Liver (tissue), 9 donors: ENCODE data around the gene KIAA1614. TPM values are rescaled to one million over a fixed set of nuclear protein-coding genes. Genes with fewer than 3 reads are reported as not detected.

ENCODE experiments used
- DNase-seq: peaks from one replicate; pipeline ENCODE4 v3.0.0-alpha.2; 2017; ENCODE audit warnings: low spot score
- H3K27ac ChIP-seq, 2 donors: one replicate each; pipeline ENCODE4 v1.7.0; 2013; ENCODE audit warnings: inconsistent platforms in 2 of 2, low read length in 2 of 2, control low read depth in 1 of 2, low read depth in 1 of 2, mild to moderate bottlenecking in 1 of 2
- H3K27me3 ChIP-seq, 4 donors: one replicate each; pipeline versions ENCODE4 v1.6.1 to v1.7.0; 2013; ENCODE audit warnings: low read length in 3 of 4, inconsistent platforms in 1 of 4, mild to moderate bottlenecking in 1 of 4, moderate library complexity in 1 of 4; ENCODE audit not compliant: control insufficient read depth in 4 of 4, insufficient read depth in 4 of 4
- H3K36me3 ChIP-seq, 4 donors: one replicate each; pipeline versions ENCODE4 v1.6.1 to v1.7.0; 2013; ENCODE audit warnings: low read length in 3 of 4, mild to moderate bottlenecking in 3 of 4, low read depth in 1 of 4, moderate library complexity in 1 of 4; ENCODE audit not compliant: control insufficient read depth in 4 of 4, insufficient read depth in 3 of 4
- H3K4me1 ChIP-seq, 4 donors: one replicate each; pipeline versions ENCODE4 v1.6.1 to v1.7.0; 2013; ENCODE audit warnings: low read length in 3 of 4, mild to moderate bottlenecking in 3 of 4, moderate library complexity in 1 of 4; ENCODE audit not compliant: control insufficient read depth in 4 of 4, insufficient read depth in 4 of 4
- H3K4me3 ChIP-seq, 3 donors: one replicate each; pipeline versions ENCODE4 v1.6.1 to v1.7.0; 2013; ENCODE audit warnings: low read length in 3 of 3, control low read depth in 1 of 3, low read depth in 1 of 3, mild to moderate bottlenecking in 1 of 3
- H3K9ac ChIP-seq, 2 donors: one replicate each; pipeline ENCODE4 v1.7.0; 2013; ENCODE audit warnings: low read length in 2 of 2, mild to moderate bottlenecking in 2 of 2, moderate library complexity in 2 of 2, control low read depth in 1 of 2, low read depth in 1 of 2
- H3K9me3 ChIP-seq, 4 donors: one replicate each; pipeline versions ENCODE4 v1.6.1 to v1.7.0; 2013; ENCODE audit warnings: low read length in 3 of 4; ENCODE audit not compliant: control insufficient read depth in 4 of 4
- EGR1 ChIP-seq, 2 donors: IDR thresholded peaks; 2 replicates each; pipeline ENCODE4 v1.6.1; 2016 to 2018; ENCODE audit warnings: antibody characterized with exemption in 2 of 2, low read depth in 2 of 2
- FOXA1 ChIP-seq: IDR thresholded peaks from 2 replicates; pipeline ENCODE4 v1.6.1; 2016; ENCODE audit warnings: antibody characterized with exemption
- FOXA2 ChIP-seq: IDR thresholded peaks from 2 replicates; pipeline ENCODE4 v1.6.1; 2016; ENCODE audit warnings: antibody characterized with exemption
- GABPA ChIP-seq, 2 donors: IDR thresholded peaks in 1 of 2; conservative IDR thresholded peaks in 1 of 2; 2 replicates each; pipeline ENCODE4 v1.6.1; 2016; ENCODE audit warnings: antibody characterized with exemption in 2 of 2, mild to moderate bottlenecking in 1 of 2, moderate library complexity in 1 of 2
- HNF4A ChIP-seq, 2 donors: conservative IDR thresholded peaks; 2 replicates each; pipeline ENCODE4 v1.6.1; 2016; ENCODE audit warnings: antibody characterized with exemption in 2 of 2, mild to moderate bottlenecking in 2 of 2
- HNF4G ChIP-seq: IDR thresholded peaks from 2 replicates; pipeline ENCODE4 v1.6.1; 2016; ENCODE audit warnings: antibody characterized with exemption
- JUND ChIP-seq, 2 donors: IDR thresholded peaks; 2 replicates each; pipeline ENCODE4 v1.6.1; 2016; ENCODE audit warnings: antibody characterized with exemption in 2 of 2
- MAX ChIP-seq: IDR thresholded peaks from 2 replicates; pipeline ENCODE4 v1.6.1; 2016; ENCODE audit warnings: antibody characterized with exemption
- NR2F2 ChIP-seq: IDR thresholded peaks from 2 replicates; pipeline ENCODE4 v1.6.1; 2016; ENCODE audit warnings: antibody characterized with exemption
- RAD21 ChIP-seq, 2 donors: IDR thresholded peaks; 2 replicates each; pipeline ENCODE4 v1.6.1; 2016; ENCODE audit warnings: antibody characterized with exemption in 2 of 2, mild to moderate bottlenecking in 2 of 2
- RXRA ChIP-seq, 2 donors: IDR thresholded peaks; 2 replicates each; pipeline ENCODE4 v1.6.1; 2017 to 2018; ENCODE audit warnings: antibody characterized with exemption in 2 of 2, mild to moderate bottlenecking in 1 of 2
- SP1 ChIP-seq: IDR thresholded peaks from 2 replicates; pipeline ENCODE4 v1.6.1; 2018; ENCODE audit warnings: antibody characterized with exemption, mild to moderate bottlenecking
- TAF1 ChIP-seq: conservative IDR thresholded peaks from 2 replicates; pipeline ENCODE4 v1.6.1; 2016; ENCODE audit warnings: antibody characterized with exemption, mild to moderate bottlenecking
- YY1 ChIP-seq: IDR thresholded peaks from 2 replicates; pipeline ENCODE4 v1.6.1; 2016; ENCODE audit warnings: antibody characterized with exemption, mild to moderate bottlenecking
- WGBS: extraction: QIAGEN DNeasy Blood & Tissue Kit; methylation state at CpG from one replicate; pipeline ENCODE4 v1.1.7; 2013; 5-methylcytosine and 5-hydroxymethylcytosine counted together
- polyA plus RNA-seq, 2 donors: library from polyadenylated mRNA; stranded (reverse) in 1 of 2; unstranded in 1 of 2; fragments of 200-250 nt in 1 of 2; fragments of >200 nt in 1 of 2; fragmentation: Nextera tagmentation in 1 of 2; extraction: Ambion mirVana in 1 of 2; gene quantifications; one replicate each; pipeline versions ENCODE4 v1.2.1 to v1.2.3, GENCODE V29; 2013 to 2015
- total RNA-seq, 2 donors: library from RNA; depleted of rRNA; stranded (reverse); fragments of >200 nt; gene quantifications; one replicate each; pipeline ENCODE4 v1.2.3, GENCODE V29; 2014
- TF ChIP-seq, protein P1 (sequence below): fragments of 150-350 bp; IDR thresholded peaks from 2 replicates; pipeline ENCODE4 v1.5.1; 2017; ENCODE audit warnings: improper control_type of control experiment, low read depth, low read length; ENCODE audit not compliant: missing input control
- TF ChIP-seq, protein P2 (sequence below): IDR thresholded peaks from 2 replicates; pipeline ENCODE4 v1.6.1; 2016; ENCODE audit warnings: antibody characterized with exemption
- TF ChIP-seq, protein P3 (sequence below): IDR thresholded peaks from 2 replicates; pipeline ENCODE4 v1.6.1; 2016; ENCODE audit warnings: antibody characterized with exemption
- donor health status: healthy.
- donor health status: healthy.
- donor health status: healthy.
- donor health status: healthy.
- donor health status: healthy.

The KIAA1614 gene
- total and polyA plus RNA-seq, 4 donors = 0.21 to 1.1 (median 0.40) TPM

- Histone ChIP-seq H3K9ac (no peak overlapping the region), H3K36me3 (no peaks in the 10 kb centered on the region), H3K4me1 (peaks cover 3 to 14% (median 9%) of the 10 kb centered on the region in 4 donors), H3K4me3 (no peak overlapping the region), H3K9me3 (no peaks in the 10 kb centered on the region), H3K27me3 (peaks cover 0 to 2% (median 0%) of the 10 kb centered on the region in 4 donors), H3K27ac (no peak overlapping the region)
- TF ChIP-seq FOXA2 = no peak
- TF ChIP-seq GABPA (IDR thresholded peaks at IDR 0.05 in 1 of 2, conservative IDR thresholded peaks at IDR 0.05 in 1 of 2) = no peak
- TF ChIP-seq, protein P1, sequence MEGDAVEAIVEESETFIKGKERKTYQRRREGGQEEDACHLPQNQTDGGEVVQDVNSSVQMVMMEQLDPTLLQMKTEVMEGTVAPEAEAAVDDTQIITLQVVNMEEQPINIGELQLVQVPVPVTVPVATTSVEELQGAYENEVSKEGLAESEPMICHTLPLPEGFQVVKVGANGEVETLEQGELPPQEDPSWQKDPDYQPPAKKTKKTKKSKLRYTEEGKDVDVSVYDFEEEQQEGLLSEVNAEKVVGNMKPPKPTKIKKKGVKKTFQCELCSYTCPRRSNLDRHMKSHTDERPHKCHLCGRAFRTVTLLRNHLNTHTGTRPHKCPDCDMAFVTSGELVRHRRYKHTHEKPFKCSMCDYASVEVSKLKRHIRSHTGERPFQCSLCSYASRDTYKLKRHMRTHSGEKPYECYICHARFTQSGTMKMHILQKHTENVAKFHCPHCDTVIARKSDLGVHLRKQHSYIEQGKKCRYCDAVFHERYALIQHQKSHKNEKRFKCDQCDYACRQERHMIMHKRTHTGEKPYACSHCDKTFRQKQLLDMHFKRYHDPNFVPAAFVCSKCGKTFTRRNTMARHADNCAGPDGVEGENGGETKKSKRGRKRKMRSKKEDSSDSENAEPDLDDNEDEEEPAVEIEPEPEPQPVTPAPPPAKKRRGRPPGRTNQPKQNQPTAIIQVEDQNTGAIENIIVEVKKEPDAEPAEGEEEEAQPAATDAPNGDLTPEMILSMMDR = no peak
- TF ChIP-seq MAX = no peak
- TF ChIP-seq HNF4A (conservative IDR thresholded peaks at IDR 0.05) = no peak
- TF ChIP-seq, protein P2, sequence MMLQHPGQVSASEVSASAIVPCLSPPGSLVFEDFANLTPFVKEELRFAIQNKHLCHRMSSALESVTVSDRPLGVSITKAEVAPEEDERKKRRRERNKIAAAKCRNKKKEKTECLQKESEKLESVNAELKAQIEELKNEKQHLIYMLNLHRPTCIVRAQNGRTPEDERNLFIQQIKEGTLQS = no peak
- TF ChIP-seq, protein P3, sequence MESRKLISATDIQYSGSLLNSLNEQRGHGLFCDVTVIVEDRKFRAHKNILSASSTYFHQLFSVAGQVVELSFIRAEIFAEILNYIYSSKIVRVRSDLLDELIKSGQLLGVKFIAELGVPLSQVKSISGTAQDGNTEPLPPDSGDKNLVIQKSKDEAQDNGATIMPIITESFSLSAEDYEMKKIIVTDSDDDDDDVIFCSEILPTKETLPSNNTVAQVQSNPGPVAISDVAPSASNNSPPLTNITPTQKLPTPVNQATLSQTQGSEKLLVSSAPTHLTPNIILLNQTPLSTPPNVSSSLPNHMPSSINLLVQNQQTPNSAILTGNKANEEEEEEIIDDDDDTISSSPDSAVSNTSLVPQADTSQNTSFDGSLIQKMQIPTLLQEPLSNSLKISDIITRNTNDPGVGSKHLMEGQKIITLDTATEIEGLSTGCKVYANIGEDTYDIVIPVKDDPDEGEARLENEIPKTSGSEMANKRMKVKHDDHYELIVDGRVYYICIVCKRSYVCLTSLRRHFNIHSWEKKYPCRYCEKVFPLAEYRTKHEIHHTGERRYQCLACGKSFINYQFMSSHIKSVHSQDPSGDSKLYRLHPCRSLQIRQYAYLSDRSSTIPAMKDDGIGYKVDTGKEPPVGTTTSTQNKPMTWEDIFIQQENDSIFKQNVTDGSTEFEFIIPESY = no peak
- no peak for TF ChIP-seq HNF4G
- TF ChIP-seq RAD21 (IDR thresholded peaks at IDR 0.05) = no peak
- TF ChIP-seq TAF1 = no peak
- no peak for TF ChIP-seq SP1
- TF ChIP-seq YY1 = no peak
- TF ChIP-seq EGR1 (IDR thresholded peaks at IDR 0.05; ENCODE audit: low read depth in 2 of 2) = no peak
- no peak for TF ChIP-seq NR2F2
- TF ChIP-seq RXRA (IDR thresholded peaks at IDR 0.05) = no peak
- TF ChIP-seq FOXA1 = no peak
- no peak for TF ChIP-seq JUND (IDR thresholded peaks at IDR 0.05)
- WGBS = 51% methylated on average over 5 of the region's 5 CpGs
- no peak for DNase-seq
Observed at GRCh38 chr1:180909462-180909976, 3.2 kb upstream of the KIAA1614 start.

DNA sequence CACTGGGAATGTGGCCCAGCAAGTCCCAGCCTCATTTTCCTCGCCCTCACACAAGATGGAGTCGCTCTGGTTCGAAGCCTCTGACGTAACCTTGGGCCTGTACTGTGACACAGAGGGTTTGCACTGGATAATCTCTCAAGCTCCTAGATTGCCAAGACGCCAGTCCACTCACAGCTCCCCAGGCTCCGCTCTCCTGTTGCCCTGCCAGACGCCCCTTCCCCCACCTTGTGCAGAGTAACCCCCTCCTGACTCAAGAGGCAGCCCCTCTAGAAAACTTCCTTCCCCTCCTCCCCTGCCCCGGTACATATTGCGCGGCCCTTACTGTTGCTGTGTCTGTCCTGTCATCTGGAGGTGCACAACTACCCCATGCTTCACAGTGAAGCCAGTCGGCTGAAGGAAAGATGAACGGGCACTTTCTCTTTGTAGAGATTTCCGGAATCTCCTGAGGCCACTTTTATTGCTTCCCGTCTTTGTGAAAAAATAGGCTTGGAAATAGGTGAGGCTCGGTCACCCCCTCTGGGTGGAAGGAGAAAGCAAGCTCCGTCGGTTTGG is 981 bp upstream of the KIAA1614 start:
- no peak for DNase-seq
- Histone ChIP-seq H3K36me3 (no peaks in the 10 kb centered on the region), H3K9me3 (no peaks in the 10 kb centered on the region), H3K4me3 (peak overlapping the region in 1 of 3 donors; percentile 57), H3K27me3 (peaks cover 0 to 2% (median 0%) of the 10 kb centered on the region in 4 donors), H3K4me1 (peaks cover 3 to 14% (median 9%) of the 10 kb centered on the region in 4 donors), H3K27ac (peak overlapping the region in 1 of 2 donors; percentile 28), H3K9ac (no peak overlapping the region)
- TF ChIP-seq FOXA2 = no peak
- no peak for TF ChIP-seq EGR1 (IDR thresholded peaks at IDR 0.05; ENCODE audit: low read depth in 2 of 2)
- TF ChIP-seq GABPA (IDR thresholded peaks at IDR 0.05 in 1 of 2, conservative IDR thresholded peaks at IDR 0.05 in 1 of 2) = no peak
- TF ChIP-seq YY1 = no peak
- no peak for TF ChIP-seq RAD21 (IDR thresholded peaks at IDR 0.05)
- TF ChIP-seq SP1 = no peak
- no peak for TF ChIP-seq TAF1
- no peak for TF ChIP-seq RXRA (IDR thresholded peaks at IDR 0.05)
- TF ChIP-seq FOXA1 = no peak
- TF ChIP-seq, protein P3 = no peak
- TF ChIP-seq HNF4A (conservative IDR thresholded peaks at IDR 0.05) = no peak
- WGBS = 50% methylated on average over 17 of the region's 17 CpGs
